Globus pallidus (tissue), 1 donor: Measurements from ENCODE around the gene XYLB.
A peak's percentile ranks its signal among the peaks of the same experiment; 100 is the strongest.

Experiments used
- DNase-seq: peaks from one replicate; pipeline ENCODE4 v3.0.0-alpha.2; 2015; ENCODE audit warnings: low spot score

The XYLB gene

DNA sequence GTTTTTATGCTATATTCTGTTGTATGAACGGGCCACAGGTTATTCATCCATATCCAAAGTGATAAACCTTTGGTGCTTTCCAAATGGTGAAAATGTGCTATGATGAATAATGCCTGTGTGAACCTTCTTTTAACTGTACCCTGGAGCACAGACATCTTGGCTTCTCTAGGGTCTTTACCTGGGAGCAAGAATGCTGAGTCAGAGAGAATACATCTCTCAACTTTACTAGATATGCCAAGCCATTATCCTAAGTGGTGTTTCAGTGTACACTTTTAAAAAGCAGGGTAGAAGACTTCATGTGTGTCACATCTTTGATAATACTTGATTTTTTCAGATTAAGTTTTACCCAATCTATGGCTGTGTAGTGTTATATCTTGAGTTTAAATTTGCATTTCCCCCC is 23.5 kb upstream of the XYLB start:
- DNase-seq, result no peak

GRCh38 chr3:38325256-38325655 is 21.3 kb upstream of the XYLB start:
- no peak for DNase-seq

DNA sequence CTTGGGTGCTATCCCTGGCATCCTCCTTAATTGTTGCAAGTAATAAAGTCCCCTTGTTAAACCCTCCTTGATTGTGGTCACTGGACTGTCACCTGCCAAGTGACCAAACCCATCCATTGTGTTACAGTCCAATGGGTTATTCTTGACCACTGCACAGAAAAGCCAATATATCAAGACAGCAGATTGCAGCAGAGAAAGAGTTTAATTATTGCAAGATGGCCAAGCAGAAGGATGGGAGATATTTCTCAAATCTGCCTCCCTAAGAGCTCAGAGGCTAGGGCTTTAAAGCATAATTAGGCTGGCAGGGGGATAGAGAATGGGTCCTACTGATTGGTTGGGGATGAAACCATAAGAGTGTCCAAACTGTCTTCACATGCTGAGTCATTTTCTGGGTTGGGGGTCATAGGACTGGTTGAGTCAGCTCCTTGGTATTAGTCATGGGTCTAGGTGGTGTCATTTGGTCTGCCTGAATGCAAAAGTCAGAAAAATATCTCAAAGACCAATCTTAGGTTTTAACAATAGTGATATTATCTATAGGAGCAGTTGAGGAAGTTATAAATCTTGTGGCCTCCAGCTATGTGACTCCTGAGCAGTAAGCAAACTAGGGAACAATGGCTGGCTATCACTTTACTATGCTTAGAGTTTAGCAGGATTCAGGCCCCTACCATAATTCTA is 19.1 kb upstream of the XYLB start:
- DNase-seq, result no peak

GRCh38 chr3:38331257-38332022 is 15.1 kb upstream of the XYLB start:
- no peak for DNase-seq

DNA sequence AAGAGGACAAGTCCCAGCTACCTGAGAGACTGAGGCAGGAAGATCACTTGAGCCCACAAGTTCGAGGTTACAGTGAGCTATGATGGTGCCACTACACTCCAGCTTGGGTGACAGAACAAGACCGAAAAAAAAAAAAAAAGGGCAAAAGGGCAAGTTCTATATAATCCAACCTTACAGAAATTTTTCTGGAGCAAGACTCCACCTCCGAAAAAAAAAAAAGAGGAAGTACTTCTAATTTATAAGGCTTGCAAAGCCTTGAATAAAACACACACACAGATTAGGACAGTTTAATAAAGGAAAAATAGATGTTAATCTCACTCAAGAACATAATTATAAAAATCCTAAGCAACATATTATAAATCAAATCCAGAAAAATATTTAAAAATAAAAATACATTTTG is 14.4 kb upstream of the XYLB start:
- DNase-seq, result no peak

- peak; percentile 36 for DNase-seq
These were observed 12.2 kb upstream of the XYLB start for GRCh38 chr3:38334142-38335055.

DNA sequence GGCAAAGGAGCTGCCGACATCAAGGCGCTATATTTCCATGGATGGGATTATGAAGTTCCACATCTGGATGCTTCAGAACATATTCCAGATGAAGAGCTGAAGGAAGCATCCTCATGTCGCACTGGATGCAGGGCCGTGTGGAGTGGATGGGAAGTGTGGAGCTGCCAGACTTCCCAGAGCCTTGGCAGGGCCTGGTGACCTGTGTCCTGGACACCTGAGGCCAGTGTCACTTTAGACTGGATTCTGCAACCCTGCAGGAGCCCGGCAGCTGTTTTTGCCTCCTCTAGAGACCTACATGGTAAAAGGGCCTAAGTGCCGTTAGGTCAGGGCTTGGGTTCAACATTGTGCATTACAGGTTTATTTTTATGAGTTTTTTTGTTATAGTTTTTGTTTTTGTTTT is 11.3 kb upstream of the XYLB start:
- DNase-seq, result no peak

DNA sequence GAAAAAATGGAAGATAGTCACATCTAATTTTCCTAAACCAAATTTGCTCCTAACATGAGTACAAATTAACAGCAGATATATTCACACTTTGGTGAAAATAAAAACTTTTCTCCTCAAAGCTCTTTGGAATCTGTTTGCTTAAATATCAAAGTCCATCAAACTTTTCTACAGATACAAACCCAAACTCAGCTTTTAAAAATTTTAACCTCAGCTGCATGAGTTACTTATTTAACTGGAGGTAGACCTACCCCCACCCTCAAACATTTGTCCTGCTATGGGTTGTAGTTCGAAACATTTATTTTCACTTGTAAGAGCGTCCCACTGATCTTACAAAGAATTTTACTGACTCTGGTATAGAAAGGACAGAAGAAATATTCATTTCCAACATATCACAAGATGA is 8.9 kb upstream of the XYLB start:
- DNase-seq, result no peak

DNA sequence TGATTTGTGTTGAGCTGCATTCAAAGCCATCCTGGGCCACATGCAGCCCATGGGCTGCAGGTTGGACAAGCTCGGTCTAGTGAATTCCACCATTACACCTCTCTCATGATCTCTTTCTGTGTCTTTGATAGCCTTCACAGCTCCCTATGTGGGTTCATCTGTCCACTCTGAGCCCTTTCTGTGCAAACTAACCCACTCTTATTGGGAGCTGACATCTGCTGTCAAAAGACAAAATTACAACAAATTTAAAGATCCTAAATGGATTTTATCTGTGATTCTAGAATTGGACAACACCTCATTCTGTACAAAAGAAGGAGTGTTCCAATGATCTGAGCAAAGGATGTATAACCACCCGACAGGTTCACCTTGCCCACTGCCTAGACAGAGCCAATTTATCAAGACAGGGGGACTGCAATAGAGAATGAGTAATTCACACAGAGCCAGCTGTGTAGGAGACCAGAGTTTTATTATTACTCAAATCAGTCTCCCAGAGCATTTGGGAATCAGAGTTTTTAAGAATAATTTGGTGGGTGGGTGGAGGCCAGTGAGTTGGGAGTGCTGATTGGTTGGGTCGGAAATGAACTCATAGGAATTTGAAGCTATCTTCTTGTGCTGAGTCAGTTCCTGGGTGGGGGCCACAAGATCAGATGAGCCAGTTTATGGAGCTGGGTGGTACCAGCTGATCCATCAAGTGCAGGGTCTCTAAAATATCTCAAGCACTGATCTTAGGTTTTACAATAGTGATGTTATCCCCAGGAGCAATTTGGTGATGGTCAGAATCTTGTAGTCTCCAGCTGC is 2.6 kb upstream of the XYLB start:
- no peak for DNase-seq

DNA sequence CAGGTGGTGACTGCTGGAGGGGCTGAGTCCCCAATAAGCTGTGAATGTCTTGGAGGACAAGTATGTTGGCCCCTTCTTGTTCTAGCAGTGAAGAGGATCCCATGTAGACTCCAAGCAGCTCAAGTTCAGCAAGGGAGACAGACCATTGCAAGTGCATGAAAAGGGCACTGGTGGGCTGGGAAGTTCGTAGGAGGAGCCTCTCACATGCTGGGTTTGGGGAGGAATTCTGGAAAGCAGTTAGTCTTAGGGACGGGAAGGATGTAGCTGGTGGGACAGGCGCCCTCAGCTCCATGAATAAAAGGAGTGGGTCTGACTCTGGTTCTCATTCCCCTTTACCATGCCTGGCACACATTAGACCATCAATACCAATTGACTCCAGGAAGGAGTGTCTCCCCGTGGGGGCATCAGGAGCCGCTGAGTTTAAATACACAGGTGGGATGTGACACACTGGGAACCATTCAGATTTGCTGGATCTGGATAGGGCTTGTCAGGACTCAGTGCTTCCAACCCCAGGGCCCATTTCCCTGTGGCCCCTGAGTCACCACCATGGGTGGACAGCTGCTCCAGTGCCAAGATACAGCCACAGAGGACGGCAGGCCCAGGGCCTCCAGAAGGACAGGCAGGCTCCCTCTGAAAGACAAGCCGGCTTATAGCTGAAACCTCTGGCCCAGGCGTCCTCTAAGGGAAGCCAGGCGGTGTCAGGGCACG is 552 bp upstream of the XYLB start:
- no peak for DNase-seq

DNA sequence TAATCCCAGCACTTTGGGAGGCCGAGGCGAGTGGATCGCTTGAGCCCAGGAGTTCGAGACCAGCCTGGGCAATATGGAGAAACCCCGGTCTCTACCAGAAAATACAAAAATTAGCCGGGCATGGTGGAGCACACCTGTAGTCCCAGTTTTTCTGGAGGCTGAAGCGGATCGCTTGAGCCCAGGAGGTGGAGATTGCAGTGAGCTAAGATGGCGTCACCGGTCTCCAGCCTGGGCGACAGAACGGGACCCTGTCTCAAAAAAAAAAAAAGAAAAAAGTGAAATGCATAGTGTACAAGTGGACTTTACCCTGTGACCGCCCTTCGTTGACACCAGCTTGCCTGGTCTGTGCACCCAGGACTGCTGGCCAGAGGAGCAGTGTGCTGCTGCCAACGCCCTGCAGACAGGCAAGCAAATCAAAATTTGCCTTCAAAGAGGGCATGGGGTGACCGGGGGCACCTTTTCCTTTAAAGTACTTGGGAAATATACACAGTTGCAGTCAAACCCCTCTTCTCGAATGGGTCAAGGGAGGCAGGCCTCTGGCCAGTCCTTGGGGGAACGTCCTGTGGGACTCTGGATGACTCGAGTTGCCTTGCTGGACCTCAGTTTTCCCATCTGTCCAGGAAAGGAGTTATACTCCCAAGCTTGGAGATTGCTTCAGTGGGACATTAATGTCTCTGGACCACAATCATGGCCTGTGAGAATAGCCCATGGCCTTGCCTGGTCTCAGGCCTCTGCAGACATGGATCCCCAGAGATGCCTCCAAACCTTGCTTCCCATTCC is 1.0 kb downstream of the XYLB start:
- DNase-seq, result no peak

GRCh38 chr3:38348903-38349302 is 2.3 kb downstream of the XYLB start:
- no peak for DNase-seq

DNA sequence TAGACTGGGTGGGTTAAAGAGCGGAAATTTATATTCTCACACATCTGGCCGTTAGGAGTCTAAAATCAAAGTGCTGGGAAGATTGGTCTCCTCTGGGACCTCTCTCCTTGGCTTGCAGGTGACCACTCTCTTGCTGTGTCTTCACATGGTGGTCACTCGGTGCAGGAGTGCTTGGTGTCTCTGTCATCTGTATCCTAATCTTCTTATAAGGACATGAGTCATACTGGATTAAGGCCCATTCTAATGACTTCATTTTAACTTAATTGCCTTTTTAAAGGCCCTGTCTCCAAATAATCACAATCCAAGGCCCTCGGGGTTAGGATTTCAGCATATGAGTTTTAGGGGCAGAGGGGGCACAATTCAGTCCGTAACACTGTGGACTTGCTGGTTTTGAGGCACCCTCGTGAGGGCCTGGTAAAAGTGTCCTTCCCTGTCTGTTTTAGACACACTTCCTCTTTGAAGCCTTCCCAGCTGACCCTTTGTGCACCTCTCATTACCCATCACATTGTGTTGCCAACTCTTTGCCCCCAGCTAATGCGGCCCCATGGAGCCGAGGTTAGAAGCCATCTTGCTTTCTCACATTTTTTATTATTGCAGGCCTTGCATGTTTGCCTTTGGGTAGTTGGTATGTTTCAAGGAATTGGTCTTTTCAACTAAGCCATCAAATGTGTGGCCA is 3.2 kb downstream of the XYLB start:
- no peak for DNase-seq

- DNase-seq, result no peak
These were observed 6.6 kb downstream of the XYLB start for GRCh38 chr3:38353151-38353550.

GRCh38 chr3:38354588-38355330 is 8.2 kb downstream of the XYLB start:
- no peak for DNase-seq

- no peak for DNase-seq
These were observed 12.5 kb downstream of the XYLB start for GRCh38 chr3:38359038-38359437.

DNA sequence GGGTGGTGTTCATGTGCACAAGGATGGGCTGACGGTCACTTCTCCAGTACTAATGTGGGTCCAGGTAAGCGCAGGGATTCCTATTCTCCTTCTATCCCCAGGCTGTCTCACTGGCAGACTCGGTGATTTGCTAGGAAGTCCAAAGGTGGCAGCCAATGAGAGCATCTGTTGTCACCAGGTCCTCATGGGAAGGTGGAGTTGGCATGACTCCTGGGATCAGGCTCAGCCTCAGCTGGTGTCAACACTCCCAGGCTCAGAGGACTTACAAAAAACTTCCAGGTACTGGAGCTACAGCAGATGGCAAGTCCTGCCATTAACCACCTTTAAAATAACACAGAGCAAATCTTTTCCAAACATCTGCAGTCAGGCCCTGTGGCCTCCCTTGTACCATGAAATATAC is 13.8 kb downstream of the XYLB start:
- no peak for DNase-seq

DNA sequence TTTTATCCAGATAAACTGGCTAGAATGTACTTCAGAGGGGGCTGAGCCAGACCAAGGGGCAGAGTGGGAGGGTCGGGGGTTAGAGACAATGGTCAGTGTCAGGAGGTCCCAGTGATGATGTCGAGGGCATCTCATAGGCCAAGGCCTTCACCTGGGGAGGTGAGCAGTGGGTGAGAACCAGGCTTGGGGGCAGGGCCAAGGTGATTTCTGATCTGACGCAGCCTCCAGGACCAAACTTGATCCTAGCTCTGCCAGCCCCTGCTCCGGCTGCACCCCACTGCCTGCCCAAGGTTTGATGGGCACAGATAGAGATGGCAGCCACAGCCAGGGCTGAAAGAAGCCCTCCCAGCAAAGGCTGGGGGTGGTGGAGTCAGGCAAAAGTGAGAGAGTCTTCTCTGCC is 14.9 kb downstream of the XYLB start:
- DNase-seq, result no peak

DNA sequence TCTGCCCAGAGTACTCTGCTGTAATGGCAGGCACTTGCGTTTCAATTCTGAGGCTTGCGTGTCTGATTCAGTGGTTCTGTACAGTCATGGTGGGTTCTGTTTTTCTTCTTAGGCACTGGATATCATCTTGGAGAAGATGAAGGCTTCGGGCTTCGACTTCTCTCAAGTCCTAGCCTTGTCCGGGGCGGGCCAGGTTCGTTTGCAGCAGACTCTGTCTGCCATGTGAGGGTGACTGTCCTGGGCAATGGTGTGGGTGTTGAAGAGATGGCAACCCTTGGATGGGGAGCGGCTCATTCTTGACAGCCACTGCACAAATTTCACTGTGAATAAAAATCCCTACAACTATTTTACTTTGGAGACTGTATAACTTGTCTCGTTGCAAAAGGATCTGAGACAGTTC is 16.2 kb downstream of the XYLB start:
- no peak for DNase-seq
